ENCODE data around the gene MYH6.

DNA sequence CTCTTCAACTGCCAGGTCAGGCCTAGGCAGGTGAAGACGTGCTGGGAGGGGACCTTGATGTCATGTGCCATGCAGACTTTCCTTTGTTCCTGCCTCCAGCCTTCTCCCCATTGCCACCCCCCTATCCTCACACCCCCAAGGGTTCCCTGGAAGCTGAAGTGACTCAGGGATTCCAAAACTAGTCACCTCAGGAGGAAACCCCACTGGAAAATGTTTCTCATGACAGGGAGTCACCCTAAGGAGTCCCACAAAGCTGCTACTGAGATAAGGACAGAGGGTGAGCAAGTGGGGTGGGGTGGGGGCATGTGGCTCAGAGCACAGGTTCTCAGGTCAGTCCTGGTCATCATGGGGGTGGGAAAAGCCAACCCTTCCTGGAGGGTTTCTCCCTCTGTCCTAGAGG is 37.9 kb downstream of the MYH6 start:
- TF ChIP-seq, protein P1, sequence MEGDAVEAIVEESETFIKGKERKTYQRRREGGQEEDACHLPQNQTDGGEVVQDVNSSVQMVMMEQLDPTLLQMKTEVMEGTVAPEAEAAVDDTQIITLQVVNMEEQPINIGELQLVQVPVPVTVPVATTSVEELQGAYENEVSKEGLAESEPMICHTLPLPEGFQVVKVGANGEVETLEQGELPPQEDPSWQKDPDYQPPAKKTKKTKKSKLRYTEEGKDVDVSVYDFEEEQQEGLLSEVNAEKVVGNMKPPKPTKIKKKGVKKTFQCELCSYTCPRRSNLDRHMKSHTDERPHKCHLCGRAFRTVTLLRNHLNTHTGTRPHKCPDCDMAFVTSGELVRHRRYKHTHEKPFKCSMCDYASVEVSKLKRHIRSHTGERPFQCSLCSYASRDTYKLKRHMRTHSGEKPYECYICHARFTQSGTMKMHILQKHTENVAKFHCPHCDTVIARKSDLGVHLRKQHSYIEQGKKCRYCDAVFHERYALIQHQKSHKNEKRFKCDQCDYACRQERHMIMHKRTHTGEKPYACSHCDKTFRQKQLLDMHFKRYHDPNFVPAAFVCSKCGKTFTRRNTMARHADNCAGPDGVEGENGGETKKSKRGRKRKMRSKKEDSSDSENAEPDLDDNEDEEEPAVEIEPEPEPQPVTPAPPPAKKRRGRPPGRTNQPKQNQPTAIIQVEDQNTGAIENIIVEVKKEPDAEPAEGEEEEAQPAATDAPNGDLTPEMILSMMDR (IDR thresholded peaks at IDR 0.05 in 4 of 5, conservative IDR thresholded peaks at IDR 0.05 in 1 of 5): no peak
- TF ChIP-seq POLR2A (IDR thresholded peaks at IDR 0.05): no peak
